Measurements from ENCODE around the gene IRF6.

Gene IRF6

GRCh38 chr1:209805875-209806760 lies at the start of gene IRF6:
IRF6 (minus strand) TSS chr1:209806142; CDS start chr1:209801413, 4,729 bp downstream.
- no peak for TF ChIP-seq CTCF (IDR thresholded peaks at IDR 0.05; ENCODE audit: insufficient read depth, low read depth, low read length, missing control alignments)
- H3K4me3 ChIP-seq (ENCODE audit: low read depth, low read length) = peak within 1 kb of the TSS; percentile 65
- DNase-seq (ENCODE audit: low read depth) = peak; percentile 84

GRCh38 chr1:209855623-209856022 lies 49.7 kb upstream of the IRF6 start:
- DNase-seq (ENCODE audit: low read depth) = no peak
- no peak overlapping the region for H3K4me3 ChIP-seq (ENCODE audit: low read depth, low read length)
- TF ChIP-seq CTCF (IDR thresholded peaks at IDR 0.05; ENCODE audit: insufficient read depth, low read depth, low read length, missing control alignments) = no peak

GRCh38 chr1:209855006-209855405 lies 49.1 kb upstream of the IRF6 start:
- no peak overlapping the region for H3K4me3 ChIP-seq (ENCODE audit: low read depth, low read length)
- no peak for DNase-seq (ENCODE audit: low read depth)
- no peak for TF ChIP-seq CTCF (IDR thresholded peaks at IDR 0.05; ENCODE audit: insufficient read depth, low read depth, low read length, missing control alignments)

GRCh38 chr1:209854196-209854595 lies 48.3 kb upstream of the IRF6 start:
- DNase-seq (ENCODE audit: low read depth) = no peak
- no peak for TF ChIP-seq CTCF (IDR thresholded peaks at IDR 0.05; ENCODE audit: insufficient read depth, low read depth, low read length, missing control alignments)
- H3K4me3 ChIP-seq (ENCODE audit: low read depth, low read length) = no peak overlapping the region

GRCh38 chr1:209853676-209854075 lies 47.7 kb upstream of the IRF6 start:
- DNase-seq (ENCODE audit: low read depth) = no peak
- no peak for TF ChIP-seq CTCF (IDR thresholded peaks at IDR 0.05; ENCODE audit: insufficient read depth, low read depth, low read length, missing control alignments)
- H3K4me3 ChIP-seq (ENCODE audit: low read depth, low read length) = no peak overlapping the region

- H3K4me3 ChIP-seq (ENCODE audit: low read depth, low read length) = no peak overlapping the region
- DNase-seq (ENCODE audit: low read depth) = peak; percentile 17
- peak; percentile 43 for TF ChIP-seq CTCF (IDR thresholded peaks at IDR 0.05; ENCODE audit: insufficient read depth, low read depth, low read length, missing control alignments)
Observed at GRCh38 chr1:209850342-209850979, 44.5 kb upstream of the IRF6 start.
